Hematopoietic multipotent progenitor cell treated with erythropoietin and hydrocortisone succinate and interleukin-3 and kit ligand, for 8 days (in vitro differentiated cells): ENCODE data around the gene SLC37A4.
A peak's percentile ranks its signal among the peaks of the same experiment; 100 is the strongest.
"Not testable (repeated sequence)": the region's sequence is repeated elsewhere in the genome, so short reads cannot be mapped to it uniquely, and the experiment has no call there.

Experiments used
- DNase-seq: peaks from one replicate; pipeline ENCODE4 v3.0.0-alpha.2; 2015

Gene SLC37A4

DNA sequence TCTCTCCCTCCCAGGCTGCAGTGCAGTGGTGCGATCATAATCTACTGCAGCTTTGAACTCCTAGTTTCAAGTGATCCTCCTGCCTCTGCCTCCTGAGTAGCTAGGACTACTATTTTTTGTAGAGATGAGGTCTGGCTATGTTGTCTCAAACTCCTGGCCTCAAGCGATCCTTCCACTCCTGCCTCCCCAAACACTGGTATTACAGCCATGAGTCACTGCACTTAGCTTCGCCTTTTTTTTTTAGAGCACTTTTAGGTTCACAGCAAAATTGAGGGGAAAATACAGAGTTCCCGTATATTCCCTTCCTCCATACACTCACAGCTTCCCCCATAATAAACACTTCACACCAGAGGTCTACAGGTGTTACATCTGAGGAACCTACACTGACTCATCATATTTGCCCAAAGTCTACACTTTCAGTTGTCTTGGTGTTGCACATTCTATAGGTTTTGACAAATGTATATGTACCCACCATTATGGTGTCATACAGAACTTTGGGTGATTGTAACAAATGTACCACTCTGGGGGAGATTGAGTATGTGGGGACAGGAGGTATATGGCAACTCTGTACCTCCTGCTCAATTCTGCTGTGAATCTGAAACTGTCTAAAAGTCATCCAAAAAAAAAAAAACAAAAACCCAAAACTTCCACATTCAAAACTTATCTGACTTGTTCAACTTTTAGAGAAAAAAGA, 11.3 kb upstream of the SLC37A4 start:
- no peak for DNase-seq

GRCh38 chr11:119039471-119039870, 8.8 kb upstream of the SLC37A4 start:
- not testable (repeated sequence) for DNase-seq

DNA sequence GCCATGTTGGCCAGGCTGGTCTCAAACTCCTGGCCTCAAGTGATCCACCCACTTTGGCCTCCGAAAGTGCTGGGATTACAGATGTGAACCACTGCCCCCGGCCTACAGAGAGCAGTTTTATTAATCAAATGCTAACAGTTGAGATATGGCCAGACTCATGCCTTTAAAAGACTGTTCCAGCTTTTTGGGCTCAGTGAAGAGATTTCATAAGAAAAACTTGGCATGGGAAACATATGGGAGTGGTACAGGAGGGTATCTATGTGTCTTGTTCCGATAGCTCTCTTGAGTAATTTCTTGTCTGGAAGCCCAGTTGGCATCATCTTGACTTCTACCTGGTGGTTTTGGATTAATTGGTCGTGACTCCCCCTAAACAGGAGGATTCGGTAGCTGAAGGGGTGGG, 8.2 kb upstream of the SLC37A4 start:
- no peak for DNase-seq

DNA sequence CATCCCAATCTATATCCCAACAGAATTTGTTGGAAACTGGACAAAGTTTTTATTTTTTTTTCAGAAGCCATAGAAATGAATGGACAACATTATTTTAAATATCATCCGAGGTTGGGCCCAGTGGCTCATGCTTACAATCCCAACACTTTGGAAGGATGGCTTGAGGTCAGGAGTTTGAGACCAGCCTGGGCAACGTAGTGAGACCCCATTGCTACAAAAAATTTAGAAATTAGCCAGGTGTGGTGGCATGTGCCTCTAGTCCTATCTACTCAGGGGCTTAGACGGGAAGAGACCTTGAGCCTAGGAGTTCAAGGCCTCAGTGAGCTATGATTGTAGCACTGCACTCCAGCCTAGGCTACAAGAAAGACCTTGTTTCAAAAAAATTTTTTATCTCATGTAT, 4.1 kb upstream of the SLC37A4 start:
- no peak for DNase-seq

- DNase-seq = not testable (repeated sequence)
Measured at GRCh38 chr11:119033421-119033820, 2.7 kb upstream of the SLC37A4 start.

GRCh38 chr11:119031912-119032280, 1.2 kb upstream of the SLC37A4 start:
- DNase-seq = no peak

- DNase-seq = no peak
Measured at GRCh38 chr11:119030029-119030328, 698 bp downstream of the SLC37A4 start.

GRCh38 chr11:119029340-119030028, 1.2 kb downstream of the SLC37A4 start:
- no peak for DNase-seq

GRCh38 chr11:119029069-119029339, 1.7 kb downstream of the SLC37A4 start:
- DNase-seq = peak; percentile 85

- DNase-seq = no peak
Measured at GRCh38 chr11:119028346-119029068, 2.2 kb downstream of the SLC37A4 start.

DNA sequence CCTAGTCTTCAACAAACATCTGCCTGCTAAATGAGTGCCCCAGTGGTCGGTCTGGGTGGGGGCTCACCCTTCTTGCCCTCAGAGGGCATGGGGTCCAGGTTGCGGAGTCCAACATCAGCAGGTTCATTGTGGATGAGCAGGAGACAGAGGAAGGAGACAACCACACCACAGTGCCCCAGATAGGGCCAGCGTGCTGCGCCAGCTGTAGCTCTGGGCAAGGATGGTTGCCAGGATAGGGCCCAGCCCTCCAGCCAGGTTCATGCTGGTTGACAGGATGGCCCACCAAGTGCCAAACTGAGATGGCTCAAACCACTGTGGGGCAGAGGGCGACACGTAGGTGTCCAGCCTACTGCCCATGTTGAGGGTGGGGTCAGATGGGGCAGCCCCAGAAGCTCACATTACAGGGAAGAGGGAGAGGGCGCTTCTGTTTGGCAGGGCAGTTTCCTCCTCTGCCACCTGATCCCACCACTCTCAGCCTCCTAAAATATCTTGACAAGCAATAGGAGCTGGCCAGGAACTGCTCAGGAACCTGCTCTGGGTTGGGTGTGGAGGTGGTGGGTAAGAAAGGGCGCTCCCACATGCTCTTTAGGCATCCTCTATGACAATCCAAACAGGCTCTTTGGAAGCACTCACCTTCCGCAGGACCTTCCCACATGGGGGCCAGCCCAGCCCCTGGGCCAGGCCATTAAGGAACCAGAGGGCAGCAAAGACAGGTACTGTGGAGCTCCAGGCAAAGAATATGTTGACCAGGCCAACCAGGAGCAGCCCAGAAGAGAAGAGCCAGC, 2.9 kb downstream of the SLC37A4 start:
- DNase-seq = no peak

DNA sequence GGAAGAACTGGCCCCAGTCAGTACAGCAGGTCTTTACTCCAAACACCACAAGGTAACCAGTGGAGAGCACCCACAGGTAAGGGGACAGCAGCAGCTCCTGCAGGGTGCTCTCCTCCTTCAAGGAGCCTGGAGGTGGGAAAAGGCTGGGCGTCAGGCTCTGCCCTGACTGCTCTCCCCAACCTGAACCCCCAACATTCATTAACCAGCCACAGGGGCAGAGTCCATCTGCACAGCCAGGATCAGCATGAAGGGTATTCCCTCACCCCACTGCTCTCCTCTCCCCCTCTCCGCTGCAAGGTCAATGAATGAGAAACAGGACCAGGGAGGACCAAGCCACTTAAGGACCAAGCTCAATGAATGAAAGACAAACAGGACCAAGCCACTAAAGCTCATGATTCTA, 3.7 kb downstream of the SLC37A4 start:
- no peak for DNase-seq

DNA sequence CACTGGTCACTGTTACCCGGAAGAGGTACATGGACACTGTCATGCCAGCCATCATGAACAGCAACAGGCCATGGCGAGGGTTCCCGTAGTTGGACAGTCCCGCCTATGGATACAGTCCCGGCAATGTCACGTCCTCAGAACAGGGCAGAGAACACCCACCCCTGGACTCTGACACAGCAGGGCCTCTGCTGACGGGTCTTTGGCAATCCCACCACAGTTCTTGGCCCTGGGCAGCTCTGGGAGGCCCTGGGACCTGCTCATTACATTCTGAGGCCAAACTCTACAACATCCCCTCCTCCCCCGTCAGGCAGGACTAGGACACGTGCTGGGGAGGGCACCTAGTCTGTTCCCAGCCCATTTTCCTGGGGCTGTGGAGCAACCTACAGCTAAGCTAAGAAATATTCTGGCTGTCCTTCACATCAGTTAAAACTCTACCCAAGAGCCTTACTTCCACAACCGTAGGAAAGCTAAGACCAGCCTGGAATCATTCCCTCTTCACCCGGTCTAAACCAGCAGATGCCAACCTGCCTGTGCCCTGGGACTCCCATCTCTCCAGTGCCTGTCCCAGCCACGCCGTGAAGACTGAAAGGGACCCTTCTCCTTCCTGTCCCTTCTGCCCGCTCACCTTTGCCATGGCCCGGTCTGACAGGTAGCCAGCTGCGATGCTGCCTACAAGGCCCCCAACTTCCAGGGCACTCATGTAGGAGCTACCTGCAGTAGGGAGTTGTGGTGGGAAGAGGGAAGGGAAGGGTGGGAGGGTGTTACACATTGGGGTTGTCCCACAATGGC, 4.5 kb downstream of the SLC37A4 start:
- no peak for DNase-seq

GRCh38 chr11:119025541-119025940, 5.1 kb downstream of the SLC37A4 start:
- DNase-seq = no peak

- no peak for DNase-seq
Measured at GRCh38 chr11:119025099-119025473, 5.6 kb downstream of the SLC37A4 start.

DNA sequence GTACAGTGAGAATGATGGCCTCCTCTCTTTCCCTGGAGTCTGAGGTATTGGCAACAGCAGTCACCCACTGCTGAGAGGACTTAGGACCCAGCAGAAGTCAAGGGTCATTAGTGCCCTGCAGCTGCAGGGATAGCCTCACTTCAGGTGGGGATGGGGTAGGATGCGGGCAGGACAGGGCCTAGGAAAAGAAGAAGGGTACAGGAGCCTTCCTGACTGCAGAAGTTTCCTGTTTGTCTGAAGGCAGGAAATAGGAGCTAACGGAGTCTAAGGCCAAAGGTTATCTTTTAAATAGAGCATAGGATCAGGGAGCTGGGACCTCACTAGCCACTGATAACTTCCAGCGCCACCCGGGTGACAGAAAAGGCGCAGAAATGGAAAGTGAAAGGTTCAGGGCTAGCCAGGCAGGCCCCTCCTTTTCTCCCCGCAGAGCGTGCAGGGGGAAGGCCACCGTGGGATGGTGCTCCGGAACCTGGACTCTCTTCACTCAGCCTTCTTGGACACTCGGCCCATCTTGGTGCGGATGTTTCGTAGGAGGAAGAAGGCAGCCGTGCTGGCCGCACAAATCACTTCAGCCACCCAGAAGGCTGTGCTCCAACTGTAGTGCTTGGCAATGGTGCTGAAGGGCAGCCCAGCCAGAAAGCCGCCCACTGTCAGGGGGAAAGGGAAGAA, 6.1 kb downstream of the SLC37A4 start:
- DNase-seq = no peak

DNA sequence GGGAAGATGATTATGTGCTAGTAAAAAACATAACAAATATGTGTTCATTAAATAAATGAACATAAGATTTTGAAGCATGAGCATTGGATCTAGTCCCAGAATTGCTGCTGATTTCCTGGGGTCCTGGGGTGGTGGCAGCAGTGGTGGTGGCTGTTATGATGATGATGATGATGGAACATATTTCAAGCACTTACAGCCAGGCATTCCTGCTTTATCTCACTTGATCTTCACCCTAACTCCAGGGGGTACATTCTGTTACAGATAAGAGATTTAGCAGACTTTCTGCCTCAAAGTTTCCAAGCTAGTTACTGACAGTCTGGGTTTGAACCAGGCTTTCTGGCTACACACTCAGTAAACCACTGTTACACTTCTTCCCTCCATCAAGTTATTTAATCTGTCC, 6.9 kb downstream of the SLC37A4 start:
- no peak for DNase-seq

DNA sequence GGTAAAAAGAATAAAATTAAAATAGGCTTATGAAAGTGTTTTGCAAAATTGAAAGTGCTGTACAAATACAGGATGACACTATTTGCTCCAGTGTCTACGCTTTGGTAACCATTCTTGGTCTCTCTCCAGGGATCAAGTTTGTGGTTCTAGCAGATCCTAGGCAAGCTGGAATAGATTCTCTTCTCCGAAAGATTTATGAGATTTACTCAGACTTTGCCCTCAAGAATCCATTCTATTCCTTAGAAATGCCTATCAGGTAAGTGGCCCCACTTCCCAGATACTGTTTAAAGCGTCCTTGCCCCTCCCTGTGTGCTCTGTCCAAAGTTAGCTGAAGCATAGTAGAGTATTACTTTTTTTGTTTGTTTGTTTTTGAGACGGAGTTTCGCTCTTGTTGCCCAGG, 9.0 kb downstream of the SLC37A4 start:
- no peak for DNase-seq

GRCh38 chr11:119019996-119020395, 10.7 kb downstream of the SLC37A4 start:
- no peak for DNase-seq

GRCh38 chr11:119018074-119018938, 12.4 kb downstream of the SLC37A4 start, which contains the start of the genes RPS25 and TRAPPC4:
TSS of gene RPS25 (minus strand) at chr11:119018343. CDS start at chr11:119018284, 59 bp downstream.
TSS of gene TRAPPC4 (plus strand) at chr11:119018766. CDS start at chr11:119018796, 30 bp downstream.
- peak; percentile 98 for DNase-seq

DNA sequence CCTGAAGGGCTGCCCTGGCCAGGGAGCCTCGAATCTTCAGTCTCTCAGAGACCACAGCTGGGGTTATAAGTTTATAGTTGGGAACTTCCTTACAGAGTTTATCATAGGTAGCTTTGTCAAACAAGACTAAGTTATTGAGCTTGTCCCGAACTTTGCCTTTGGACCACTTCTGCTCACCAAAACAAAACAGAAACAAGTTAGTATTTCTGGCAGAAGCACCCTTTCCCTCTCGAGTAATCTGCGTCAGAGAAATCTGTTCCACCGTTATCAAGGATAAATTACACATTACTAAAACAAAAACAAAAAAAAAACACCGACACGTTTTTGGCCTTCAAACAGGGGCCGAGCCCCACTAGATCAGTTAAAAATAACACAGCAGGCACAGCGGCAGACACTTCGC, 13.3 kb downstream of the SLC37A4 start:
- not testable (repeated sequence) for DNase-seq
